ENCODE results near the gene DLAT.

The DLAT gene

GRCh38 chr11:112044961-112045360, 19.8 kb downstream of the DLAT start:
- TF ChIP-seq, protein P1, sequence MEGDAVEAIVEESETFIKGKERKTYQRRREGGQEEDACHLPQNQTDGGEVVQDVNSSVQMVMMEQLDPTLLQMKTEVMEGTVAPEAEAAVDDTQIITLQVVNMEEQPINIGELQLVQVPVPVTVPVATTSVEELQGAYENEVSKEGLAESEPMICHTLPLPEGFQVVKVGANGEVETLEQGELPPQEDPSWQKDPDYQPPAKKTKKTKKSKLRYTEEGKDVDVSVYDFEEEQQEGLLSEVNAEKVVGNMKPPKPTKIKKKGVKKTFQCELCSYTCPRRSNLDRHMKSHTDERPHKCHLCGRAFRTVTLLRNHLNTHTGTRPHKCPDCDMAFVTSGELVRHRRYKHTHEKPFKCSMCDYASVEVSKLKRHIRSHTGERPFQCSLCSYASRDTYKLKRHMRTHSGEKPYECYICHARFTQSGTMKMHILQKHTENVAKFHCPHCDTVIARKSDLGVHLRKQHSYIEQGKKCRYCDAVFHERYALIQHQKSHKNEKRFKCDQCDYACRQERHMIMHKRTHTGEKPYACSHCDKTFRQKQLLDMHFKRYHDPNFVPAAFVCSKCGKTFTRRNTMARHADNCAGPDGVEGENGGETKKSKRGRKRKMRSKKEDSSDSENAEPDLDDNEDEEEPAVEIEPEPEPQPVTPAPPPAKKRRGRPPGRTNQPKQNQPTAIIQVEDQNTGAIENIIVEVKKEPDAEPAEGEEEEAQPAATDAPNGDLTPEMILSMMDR (IDR thresholded peaks at IDR 0.05), result no peak

DNA sequence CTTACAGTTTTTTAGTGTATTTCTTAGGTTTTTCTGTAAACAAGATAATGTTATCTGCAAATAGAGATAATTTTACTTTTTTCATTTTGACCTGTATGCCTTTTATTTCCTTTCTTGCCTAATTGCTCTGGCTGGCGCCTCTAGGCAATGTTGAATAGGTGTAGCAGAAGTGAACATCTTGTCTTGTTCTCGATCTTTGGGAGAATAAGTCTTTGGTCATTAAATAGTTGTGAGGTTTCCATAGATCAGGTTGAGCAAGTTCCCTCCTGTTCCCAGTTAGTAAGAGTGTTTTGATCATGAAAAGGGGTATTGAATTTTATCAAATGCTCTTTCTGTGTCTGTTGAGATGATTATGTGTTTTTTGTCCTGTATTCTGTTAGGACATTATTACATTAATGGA, 24.6 kb downstream of the DLAT start:
- TF ChIP-seq, protein P1 (IDR thresholded peaks at IDR 0.05), result no peak

GRCh38 chr11:112050721-112051120, 25.5 kb downstream of the DLAT start:
- TF ChIP-seq, protein P1 (IDR thresholded peaks at IDR 0.05), result no peak

- TF ChIP-seq, protein P1 (IDR thresholded peaks at IDR 0.05), result no peak
Measured at GRCh38 chr11:112051768-112052167, 26.6 kb downstream of the DLAT start.

- TF ChIP-seq, protein P1 (IDR thresholded peaks at IDR 0.05), result no peak
Measured at GRCh38 chr11:112057170-112057569, 32.0 kb downstream of the DLAT start.

- TF ChIP-seq, protein P1 (IDR thresholded peaks at IDR 0.05), result no peak
Measured at GRCh38 chr11:112058103-112058502, 32.9 kb downstream of the DLAT start.

DNA sequence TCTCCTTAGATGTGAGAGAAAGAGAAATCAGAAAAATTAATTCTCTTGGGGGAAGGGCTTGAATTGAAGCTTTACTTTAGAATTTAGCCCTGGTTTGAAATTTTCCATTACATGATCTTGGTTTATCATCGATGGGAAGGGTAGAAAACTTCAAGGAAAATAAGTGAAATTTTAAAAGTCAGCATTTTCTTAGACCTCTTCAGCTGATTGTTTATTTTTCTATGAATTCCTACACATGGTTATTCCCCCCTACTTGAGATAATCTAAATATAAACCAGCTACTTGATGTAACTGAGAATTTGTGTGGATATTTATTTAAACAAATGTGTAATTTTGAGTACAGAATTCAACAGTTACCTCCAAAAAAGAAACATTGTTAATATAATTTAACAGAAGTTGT, 37.7 kb downstream of the DLAT start:
- TF ChIP-seq, protein P1 (IDR thresholded peaks at IDR 0.05), result no peak
